B cell (primary cell): ENCODE measurements around the gene ROR2.

Experiments
- EZH2 ChIP-seq: IDR thresholded peaks from 2 replicates; pipeline ENCODE4 v1.6.1; 2012; ENCODE audit warnings: borderline replicate concordance, low read depth, mild to moderate bottlenecking, moderate library complexity, low read length; ENCODE audit not compliant: insufficient read depth, poor library complexity, severe bottlenecking
- TF ChIP-seq, protein P1 (sequence below): fragments of 200-600 bp; IDR thresholded peaks from one replicate; pipeline ENCODE4 v1.8.0; 2022; ENCODE audit warnings: antibody characterized with exemption, mild to moderate bottlenecking

- TF ChIP-seq EZH2 = no peak
- TF ChIP-seq, protein P1, sequence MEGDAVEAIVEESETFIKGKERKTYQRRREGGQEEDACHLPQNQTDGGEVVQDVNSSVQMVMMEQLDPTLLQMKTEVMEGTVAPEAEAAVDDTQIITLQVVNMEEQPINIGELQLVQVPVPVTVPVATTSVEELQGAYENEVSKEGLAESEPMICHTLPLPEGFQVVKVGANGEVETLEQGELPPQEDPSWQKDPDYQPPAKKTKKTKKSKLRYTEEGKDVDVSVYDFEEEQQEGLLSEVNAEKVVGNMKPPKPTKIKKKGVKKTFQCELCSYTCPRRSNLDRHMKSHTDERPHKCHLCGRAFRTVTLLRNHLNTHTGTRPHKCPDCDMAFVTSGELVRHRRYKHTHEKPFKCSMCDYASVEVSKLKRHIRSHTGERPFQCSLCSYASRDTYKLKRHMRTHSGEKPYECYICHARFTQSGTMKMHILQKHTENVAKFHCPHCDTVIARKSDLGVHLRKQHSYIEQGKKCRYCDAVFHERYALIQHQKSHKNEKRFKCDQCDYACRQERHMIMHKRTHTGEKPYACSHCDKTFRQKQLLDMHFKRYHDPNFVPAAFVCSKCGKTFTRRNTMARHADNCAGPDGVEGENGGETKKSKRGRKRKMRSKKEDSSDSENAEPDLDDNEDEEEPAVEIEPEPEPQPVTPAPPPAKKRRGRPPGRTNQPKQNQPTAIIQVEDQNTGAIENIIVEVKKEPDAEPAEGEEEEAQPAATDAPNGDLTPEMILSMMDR = no peak
Observed at GRCh38 chr9:91812191-91812590, 137.8 kb downstream of the ROR2 start.
